ENCODE data around the gene HS3ST5.
"Not testable (repeated sequence)": the region's sequence is repeated elsewhere in the genome, so short reads cannot be mapped to it uniquely, and the experiment has no call there.

HS3ST5 gene

GRCh38 chr6:114083251-114083650 lies 259.6 kb downstream of the HS3ST5 start:
- no peak for DNase-seq

- no peak for DNase-seq
Measured at GRCh38 chr6:114081730-114082129, 261.1 kb downstream of the HS3ST5 start.

GRCh38 chr6:114080891-114081510 lies 261.8 kb downstream of the HS3ST5 start:
- DNase-seq: no peak

DNA sequence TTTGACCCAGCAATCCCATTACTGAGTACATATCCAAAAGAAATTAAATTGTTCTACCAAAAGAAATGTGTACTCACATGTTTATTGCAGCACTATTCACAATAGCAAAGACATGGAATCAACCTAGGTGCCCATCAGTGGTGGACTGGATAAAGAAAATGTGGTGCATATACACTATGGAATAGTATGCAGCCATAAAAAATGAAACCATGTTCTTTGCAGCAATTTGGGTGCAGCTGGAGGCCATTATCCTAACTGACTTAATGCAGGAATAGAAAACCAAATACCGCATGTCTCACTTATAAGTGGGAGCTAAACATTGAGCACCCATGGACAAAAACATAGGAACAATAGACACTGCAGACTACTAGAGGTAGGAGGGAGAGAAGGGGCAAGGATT lies 262.4 kb downstream of the HS3ST5 start:
- DNase-seq: not testable (repeated sequence)

- DNase-seq: no peak
Measured at GRCh38 chr6:114075777-114076176, 267.0 kb downstream of the HS3ST5 start.

DNA sequence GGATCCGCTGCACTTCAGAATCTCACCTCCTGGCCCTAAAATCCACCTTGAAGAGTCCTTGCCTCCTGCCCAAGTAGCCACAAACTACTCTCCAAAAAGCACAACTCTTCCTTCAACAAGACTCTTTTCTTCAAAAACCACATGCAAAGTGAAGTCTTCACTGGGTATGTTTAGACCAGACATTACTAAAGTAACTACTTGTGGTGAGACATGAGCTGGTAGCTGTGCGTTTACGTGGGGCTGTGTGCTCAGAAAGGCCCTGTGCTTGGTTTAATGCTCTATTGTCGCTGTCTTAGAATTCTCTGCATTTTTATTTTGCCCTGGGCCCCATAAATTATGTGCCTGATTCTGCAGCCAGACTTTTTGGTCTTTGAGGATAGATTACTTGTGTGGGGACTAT lies 267.5 kb downstream of the HS3ST5 start:
- no peak for DNase-seq

DNA sequence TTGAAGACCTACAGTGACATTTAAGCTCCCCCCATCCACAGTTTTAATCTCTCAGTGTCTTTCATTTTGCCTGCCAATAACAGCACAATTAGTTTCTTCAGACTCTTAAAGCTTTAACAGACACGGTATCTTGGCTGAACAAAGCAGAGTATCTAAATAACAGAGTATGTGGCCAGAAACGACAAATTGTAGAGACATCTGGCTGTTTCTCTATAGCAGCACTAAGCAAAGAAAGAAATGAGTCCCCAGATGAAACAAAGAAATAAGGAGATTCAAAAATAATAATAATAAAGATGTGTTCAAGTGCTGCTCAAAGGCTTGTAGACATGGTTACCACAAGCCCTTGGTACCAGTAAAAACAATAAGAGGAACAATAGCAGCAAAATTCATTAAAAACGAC lies 274.1 kb downstream of the HS3ST5 start:
- no peak for DNase-seq

- DNase-seq: no peak
Measured at GRCh38 chr6:114068116-114068515, 274.7 kb downstream of the HS3ST5 start.

- DNase-seq: no peak
Measured at GRCh38 chr6:114064862-114065261, 278.0 kb downstream of the HS3ST5 start.

DNA sequence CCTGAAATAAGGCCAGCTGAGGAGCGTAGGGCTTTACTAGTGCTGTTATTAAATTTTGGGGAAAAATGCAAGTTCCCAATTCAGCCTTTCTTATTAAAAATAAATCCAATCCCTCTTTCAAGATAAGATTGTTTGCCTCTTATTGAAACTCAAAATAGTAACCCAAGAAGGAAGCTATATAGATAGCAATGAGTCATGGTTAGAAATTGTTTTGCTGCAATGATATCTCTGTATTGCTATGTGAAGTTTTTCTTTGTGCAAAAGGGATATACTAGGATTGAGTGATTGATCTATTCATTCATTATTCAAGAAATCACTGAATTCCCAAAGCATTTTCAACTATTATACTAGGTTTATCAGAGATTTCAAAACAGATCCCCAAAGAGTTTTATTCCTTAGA lies 278.9 kb downstream of the HS3ST5 start:
- no peak for DNase-seq

GRCh38 chr6:114062199-114062598 lies 280.6 kb downstream of the HS3ST5 start:
- no peak for DNase-seq

DNA sequence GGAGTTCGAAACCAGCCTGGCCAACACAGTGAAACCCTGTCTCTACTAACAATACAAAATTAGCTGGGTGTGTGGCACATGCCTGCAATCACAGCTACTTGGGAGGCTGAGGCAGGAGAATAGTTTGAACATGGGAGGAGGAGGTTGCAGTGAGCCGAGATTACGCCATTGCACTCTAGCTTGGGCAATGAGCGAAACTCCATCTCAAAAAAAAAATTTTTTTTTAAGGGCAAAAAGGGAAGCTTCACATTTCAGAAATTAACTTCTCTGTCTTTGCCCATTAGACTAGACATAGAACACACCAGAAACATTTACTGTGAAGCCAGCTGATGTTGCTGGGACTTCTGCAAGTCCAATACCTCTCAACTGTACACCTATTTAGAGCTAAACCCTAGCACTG lies 281.1 kb downstream of the HS3ST5 start:
- no peak for DNase-seq

DNA sequence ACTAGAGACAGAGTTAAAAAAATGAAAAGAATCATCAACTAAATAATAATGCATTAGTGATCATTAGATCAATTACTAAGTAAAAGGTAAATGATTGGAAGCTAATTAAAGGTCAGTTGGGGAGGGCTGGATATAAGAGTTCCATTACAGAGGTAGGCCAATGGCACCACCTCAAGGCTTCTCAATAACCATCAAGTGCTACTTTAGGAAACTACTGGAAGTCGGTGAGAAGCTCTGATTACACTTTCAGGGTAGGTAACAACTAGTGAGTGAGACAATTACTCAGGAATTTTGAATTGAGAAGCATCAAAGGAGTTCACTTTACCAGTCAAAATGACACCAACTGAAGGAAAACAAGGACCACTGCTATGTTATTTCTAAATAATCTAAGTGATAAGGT lies 281.7 kb downstream of the HS3ST5 start:
- no peak for DNase-seq

GRCh38 chr6:114058435-114058834 lies 284.4 kb downstream of the HS3ST5 start:
- no peak for DNase-seq

DNA sequence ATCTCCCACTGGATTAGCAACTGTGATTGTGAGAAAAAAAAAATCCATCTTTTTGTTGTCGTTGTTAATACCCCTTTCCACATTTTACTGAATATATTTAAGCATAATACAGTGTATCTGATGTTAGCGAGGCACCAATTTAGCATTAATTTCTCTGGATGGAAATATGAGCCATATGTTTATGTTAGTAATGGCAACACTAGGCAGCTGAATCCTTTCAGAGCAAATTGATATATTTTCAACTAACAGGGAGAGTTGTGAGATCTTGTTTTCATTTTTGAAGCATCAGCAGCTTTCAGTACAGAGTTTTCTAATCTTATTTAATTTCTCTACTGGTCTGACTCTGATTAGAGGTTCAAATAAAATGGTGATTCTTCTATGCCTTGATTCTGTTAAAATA lies 287.1 kb downstream of the HS3ST5 start:
- DNase-seq: no peak

DNA sequence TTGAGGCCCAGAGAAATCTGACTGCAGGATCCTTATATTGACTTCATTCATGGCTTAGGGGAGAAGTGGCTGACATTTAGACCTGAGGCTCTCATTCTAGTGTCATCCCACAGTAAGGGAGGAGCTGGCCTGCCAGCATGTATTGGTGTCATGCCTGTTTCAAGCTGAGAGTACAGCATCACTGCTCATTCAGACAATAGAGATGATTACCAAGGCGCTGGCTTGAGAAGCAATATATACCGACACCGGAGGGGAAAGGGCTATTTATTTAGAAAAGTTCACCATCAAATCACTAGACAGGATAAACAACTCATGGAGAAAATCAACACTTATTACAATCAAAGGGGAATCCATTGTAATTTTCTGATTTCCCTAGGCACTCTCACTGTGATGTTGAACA lies 287.5 kb downstream of the HS3ST5 start:
- no peak for DNase-seq

- no peak for DNase-seq
Measured at GRCh38 chr6:114053791-114054190, 289.0 kb downstream of the HS3ST5 start.

DNA sequence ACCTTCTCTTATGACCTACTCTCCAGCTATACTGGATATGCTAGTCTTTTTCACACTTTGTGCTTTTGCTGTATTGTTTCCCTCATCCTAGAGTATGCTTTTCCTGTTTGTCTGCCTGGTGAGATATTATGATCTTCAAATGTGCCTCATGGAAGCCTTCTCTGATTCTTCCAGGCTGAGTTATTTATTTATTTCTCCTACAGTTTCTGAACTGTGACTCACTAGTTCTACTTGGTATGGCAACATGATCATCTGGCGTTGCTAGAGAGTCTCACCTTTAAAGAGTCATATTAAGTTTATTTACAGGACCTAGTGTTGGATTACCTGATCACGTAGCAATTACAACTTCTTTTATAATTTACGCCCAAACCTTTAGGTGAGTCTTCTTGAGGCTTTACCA lies 290.7 kb downstream of the HS3ST5 start:
- no peak for DNase-seq

GRCh38 chr6:114051031-114051430 lies 291.8 kb downstream of the HS3ST5 start:
- no peak for DNase-seq

DNA sequence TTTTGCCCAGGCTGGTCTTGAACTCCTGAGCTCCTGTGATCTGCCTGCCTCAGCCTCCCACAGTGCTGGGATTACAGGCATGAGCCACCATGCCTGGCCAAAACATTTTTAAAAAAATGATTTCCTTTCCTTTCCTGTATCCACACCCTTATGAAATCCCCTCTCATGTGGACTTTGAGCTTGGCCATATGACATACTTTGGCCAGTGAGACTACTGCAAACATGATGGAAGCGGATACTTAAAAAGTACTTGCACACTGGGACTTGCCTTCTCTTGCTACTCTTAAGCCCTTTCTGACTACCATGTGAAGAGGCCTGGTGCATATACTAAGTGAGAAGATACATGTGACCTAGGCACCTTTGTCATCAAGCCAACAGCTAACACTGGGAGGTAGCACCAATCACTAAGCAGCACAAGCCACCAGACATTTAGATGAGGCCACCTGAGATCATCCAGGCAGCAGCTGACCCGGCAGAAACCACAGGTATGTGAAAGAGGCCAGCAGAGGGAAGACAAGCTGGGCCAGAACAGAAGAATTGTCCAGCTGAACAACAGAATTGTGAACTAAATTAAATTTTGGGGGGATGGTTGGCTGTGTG lies 293.4 kb downstream of the HS3ST5 start:
- DNase-seq: no peak

- DNase-seq: not testable (repeated sequence)
Measured at GRCh38 chr6:114044566-114044965, 298.3 kb downstream of the HS3ST5 start.

DNA sequence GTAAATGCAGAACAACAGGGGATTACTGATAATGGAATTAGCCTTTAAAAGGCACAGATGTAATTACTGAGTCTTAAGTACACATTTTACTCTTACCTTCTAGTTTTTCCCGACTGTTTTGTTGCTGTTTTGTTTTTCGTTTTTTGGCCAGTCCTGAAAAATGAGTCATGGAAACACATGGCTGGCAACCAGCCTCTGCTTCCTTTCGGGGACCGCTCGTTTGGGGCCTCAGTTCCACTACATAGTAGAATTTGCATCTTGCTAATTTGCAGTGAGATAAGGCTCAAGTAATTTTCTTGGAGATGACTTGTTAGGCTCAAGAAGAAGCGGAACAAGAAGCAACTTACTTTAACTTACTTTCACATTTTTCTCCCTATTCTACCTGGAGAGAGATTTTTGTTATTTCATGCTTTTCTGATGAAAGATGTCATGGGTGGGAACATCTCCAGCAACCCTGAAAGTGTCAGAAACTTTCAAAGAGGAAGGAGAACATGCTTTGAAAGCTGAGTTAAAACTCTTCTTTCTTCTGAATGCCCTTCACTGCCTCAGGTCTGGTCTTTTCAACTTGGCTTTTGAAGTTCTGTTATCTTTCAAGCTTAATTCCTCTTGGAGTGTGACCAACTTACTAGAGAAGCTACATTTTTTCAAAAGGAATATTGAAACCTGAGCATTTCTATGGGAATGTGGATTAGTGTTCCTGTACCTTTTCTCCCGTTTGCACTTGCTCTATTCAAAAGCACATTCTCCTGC lies 300.4 kb downstream of the HS3ST5 start:
- DNase-seq: no peak

GRCh38 chr6:114040871-114041270 lies 302.0 kb downstream of the HS3ST5 start:
- peak; percentile 21 for DNase-seq

- peak; percentile 3 for DNase-seq
Measured at GRCh38 chr6:114039841-114040240, 303.0 kb downstream of the HS3ST5 start.
